ENCODE results near the gene COL2A1. TPM values are rescaled to one million over a fixed set of nuclear protein-coding genes. Genes with fewer than 3 reads are reported as not detected.

COL2A1 gene
- total RNA-seq, 2 experiments from 2014 or later = not detected

- Mint-ChIP-seq H3K9me3 (no peaks in the 10 kb centered on the region), H3K27ac (no peak overlapping the region), H3K27me3 (ENCODE audit: low read depth) (no peaks in the 10 kb centered on the region), H3K4me1 (ENCODE audit: low read depth) (no peaks in the 10 kb centered on the region), H3K36me3 (ENCODE audit: low read depth) (no peaks in the 10 kb centered on the region), H3K4me3 (no peak overlapping the region)
- CTCF ChIA-PET = interaction anchor here (1.5 kb wide), 1 partner anchor 76 kb away, joined by 4 read pairs; no protein-coding TSS in a partner anchor
- DNase-seq = no peak
- intact Hi-C loops (cut with micrococcal nuclease) = no loop called here
Measured at GRCh38 chr12:48017496-48017895, 13.2 kb upstream of the COL2A1 start.

- Mint-ChIP-seq H3K27me3 (ENCODE audit: low read depth) (no peaks in the 10 kb centered on the region), H3K36me3 (ENCODE audit: low read depth) (no peaks in the 10 kb centered on the region)
Measured at GRCh38 chr12:48016373-48017020, 12.2 kb upstream of the COL2A1 start.

DNA sequence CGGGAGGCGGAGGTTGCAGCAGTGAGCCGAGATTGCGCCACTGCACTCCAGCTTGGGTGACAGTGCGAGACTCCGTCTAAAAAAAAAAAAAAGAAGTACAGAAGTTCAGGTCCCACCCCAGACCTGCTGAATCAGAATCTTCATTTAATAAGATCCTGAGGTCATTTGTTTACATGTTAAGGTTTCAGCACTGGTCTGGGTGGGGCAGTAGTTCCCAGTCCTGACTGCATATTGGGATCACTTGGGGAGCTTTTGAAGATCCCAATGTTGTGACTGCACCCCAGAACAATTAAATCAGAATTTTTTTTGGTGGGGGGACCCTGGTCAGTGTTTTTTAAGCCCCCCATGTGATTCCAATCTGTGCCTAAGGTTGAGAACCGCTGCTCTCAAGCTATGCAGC is 11.7 kb upstream of the COL2A1 start:
- intact Hi-C loops (cut with micrococcal nuclease) = no loop called here
- Mint-ChIP-seq H3K4me3 (no peak overlapping the region), H3K9me3 (no peaks in the 10 kb centered on the region), H3K4me1 (ENCODE audit: low read depth) (no peaks in the 10 kb centered on the region), H3K36me3 (ENCODE audit: low read depth) (no peaks in the 10 kb centered on the region), H3K27ac (no peak overlapping the region), H3K27me3 (ENCODE audit: low read depth) (peaks cover under 1% of the 10 kb centered on the region)
- no peak for DNase-seq
- CTCF ChIA-PET = interaction anchor here (0.7 kb wide), 1 partner anchor 72 kb away, joined by 3 read pairs; no protein-coding TSS in a partner anchor

More at GRCh38 chr12:48016373-48017020, 12.2 kb upstream of the COL2A1 start:
- H3K4me3 Mint-ChIP-seq = no peak overlapping the region
- no peak for DNase-seq
- no peak overlapping the region for H3K27ac Mint-ChIP-seq
- CTCF ChIA-PET = interaction anchor here (1.5 kb wide), 1 partner anchor 75 kb away, joined by 4 read pairs; no protein-coding TSS in a partner anchor
- H3K4me1 Mint-ChIP-seq (ENCODE audit: low read depth) = no peaks in the 10 kb centered on the region
- intact Hi-C loops (cut with micrococcal nuclease) = no loop called here
- no peaks in the 10 kb centered on the region for H3K9me3 Mint-ChIP-seq

DNA sequence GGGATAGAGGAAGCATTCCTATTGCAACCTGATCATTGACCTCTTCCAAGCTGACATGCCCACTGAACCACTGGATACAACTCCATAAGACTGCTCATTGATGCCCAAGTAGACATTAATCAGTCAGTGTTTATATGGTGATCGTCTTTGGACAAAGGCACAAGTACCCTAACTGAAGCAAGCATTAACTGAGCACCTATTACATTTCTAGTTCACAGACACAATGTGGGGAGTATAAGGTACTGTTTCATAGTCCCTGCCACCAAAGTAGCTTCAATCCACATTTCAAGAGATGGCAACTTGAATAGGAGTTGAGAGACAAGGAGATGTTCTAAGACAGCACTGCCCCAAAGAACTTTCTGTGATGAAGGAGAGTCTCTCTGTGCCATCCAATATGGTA is 10.9 kb upstream of the COL2A1 start:
- Mint-ChIP-seq H3K4me1 (ENCODE audit: low read depth) (no peaks in the 10 kb centered on the region), H3K9me3 (no peaks in the 10 kb centered on the region), H3K27me3 (ENCODE audit: low read depth) (peaks cover 3% of the 10 kb centered on the region), H3K36me3 (ENCODE audit: low read depth) (no peaks in the 10 kb centered on the region), H3K4me3 (no peak overlapping the region), H3K27ac (no peak overlapping the region)
- intact Hi-C loops (cut with micrococcal nuclease) = no loop called here
- CTCF ChIA-PET = interaction anchor here (0.5 to 0.9 kb wide), 3 partner anchors 38 to 351 kb away, joined by 3 read pairs; no protein-coding TSS in a partner anchor
- DNase-seq = no peak

- no peak overlapping the region for H3K27ac Mint-ChIP-seq
- no peak overlapping the region for H3K4me3 Mint-ChIP-seq
- CTCF ChIA-PET = interaction anchor here (0.8 kb wide), 1 partner anchor 65 kb away, joined by 5 read pairs; no protein-coding TSS in a partner anchor
- no peaks in the 10 kb centered on the region for H3K9me3 Mint-ChIP-seq
- H3K27me3 Mint-ChIP-seq (ENCODE audit: low read depth) = peaks cover 20% of the 10 kb centered on the region
- intact Hi-C loops (cut with micrococcal nuclease) = no loop called here
- H3K4me1 Mint-ChIP-seq (ENCODE audit: low read depth) = no peaks in the 10 kb centered on the region
- DNase-seq = no peak
- no peaks in the 10 kb centered on the region for H3K36me3 Mint-ChIP-seq (ENCODE audit: low read depth)
Measured at GRCh38 chr12:48013287-48013686, 9.0 kb upstream of the COL2A1 start.

DNA sequence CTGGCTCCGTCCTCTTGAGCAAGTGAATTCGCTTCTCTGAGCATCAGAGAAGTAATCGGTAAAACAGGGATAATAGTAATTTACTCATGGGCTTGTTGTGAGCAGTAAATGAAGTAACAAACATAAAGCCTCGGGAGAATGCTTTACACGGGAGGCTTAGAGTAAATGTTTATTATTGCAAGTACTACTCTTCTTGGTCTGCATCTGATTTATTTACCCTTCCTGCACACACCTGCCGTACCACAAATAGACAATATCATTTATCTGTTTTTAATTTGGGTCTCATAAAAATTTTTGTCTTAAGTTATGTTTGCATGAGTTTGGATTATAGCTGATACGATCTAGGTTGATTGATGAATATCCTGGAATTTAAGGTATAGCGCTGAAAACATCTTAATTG is 7.8 kb upstream of the COL2A1 start:
- Mint-ChIP-seq H3K27ac (no peak overlapping the region), H3K9me3 (no peaks in the 10 kb centered on the region), H3K4me1 (ENCODE audit: low read depth) (no peaks in the 10 kb centered on the region), H3K36me3 (ENCODE audit: low read depth) (no peaks in the 10 kb centered on the region), H3K4me3 (no peak overlapping the region), H3K27me3 (ENCODE audit: low read depth) (peaks cover 30% of the 10 kb centered on the region)
- DNase-seq = no peak
- intact Hi-C loops (cut with micrococcal nuclease) = no loop called here
- CTCF ChIA-PET = no interaction called here

DNA sequence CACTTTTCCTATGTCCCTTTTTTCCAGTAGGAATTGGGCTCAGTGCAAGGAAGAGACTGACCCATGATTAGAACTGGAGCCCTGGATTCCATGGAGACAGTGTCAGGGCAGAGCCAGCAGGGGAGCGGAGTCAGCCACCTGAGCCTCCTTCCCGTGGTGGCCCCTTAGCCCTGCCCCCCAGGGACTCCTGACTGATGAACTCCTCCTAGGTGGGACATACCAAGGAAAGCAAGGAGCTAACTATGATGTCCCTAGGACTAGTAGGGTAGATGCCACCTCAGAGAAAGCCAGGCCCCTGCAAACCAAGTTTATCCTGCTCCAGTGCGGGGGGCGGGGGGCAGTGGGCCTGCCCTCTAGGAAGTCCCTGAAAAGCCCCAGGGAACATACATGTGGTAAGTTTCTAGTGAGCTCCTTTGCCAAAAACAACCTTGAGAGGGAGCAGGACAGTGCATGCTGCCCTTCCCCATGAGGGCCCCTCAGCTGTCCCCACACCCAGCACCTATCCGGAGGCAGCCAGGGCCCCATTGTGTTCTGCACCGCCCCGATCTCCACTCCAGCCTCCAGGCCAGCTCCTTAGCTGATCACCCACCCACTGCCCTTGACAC is 6.2 kb upstream of the COL2A1 start:
- intact Hi-C loops (cut with micrococcal nuclease) = no loop called here
- H3K4me3 Mint-ChIP-seq = no peak overlapping the region
- H3K36me3 Mint-ChIP-seq (ENCODE audit: low read depth) = no peaks in the 10 kb centered on the region
- H3K9me3 Mint-ChIP-seq = no peaks in the 10 kb centered on the region
- no peak for DNase-seq
- peaks cover 42% of the 10 kb centered on the region for H3K27me3 Mint-ChIP-seq (ENCODE audit: low read depth)
- CTCF ChIA-PET = interaction anchor here (0.6 to 1.3 kb wide), 2 partner anchors 61 to 274 kb away, joined by 3 read pairs; no protein-coding TSS in a partner anchor
- H3K4me1 Mint-ChIP-seq (ENCODE audit: low read depth) = peaks cover under 1% of the 10 kb centered on the region
- no peak overlapping the region for H3K27ac Mint-ChIP-seq

- intact Hi-C loops (cut with micrococcal nuclease) = no loop called here
- Mint-ChIP-seq H3K36me3 (ENCODE audit: low read depth) (no peaks in the 10 kb centered on the region), H3K9me3 (no peaks in the 10 kb centered on the region), H3K27me3 (ENCODE audit: low read depth) (peaks cover 50% of the 10 kb centered on the region), H3K27ac (no peak overlapping the region), H3K4me3 (no peak overlapping the region), H3K4me1 (ENCODE audit: low read depth) (peaks cover 5% of the 10 kb centered on the region)
- CTCF ChIA-PET = no interaction called here
- DNase-seq = no peak
Measured at GRCh38 chr12:48009471-48009870, 5.2 kb upstream of the COL2A1 start.

DNA sequence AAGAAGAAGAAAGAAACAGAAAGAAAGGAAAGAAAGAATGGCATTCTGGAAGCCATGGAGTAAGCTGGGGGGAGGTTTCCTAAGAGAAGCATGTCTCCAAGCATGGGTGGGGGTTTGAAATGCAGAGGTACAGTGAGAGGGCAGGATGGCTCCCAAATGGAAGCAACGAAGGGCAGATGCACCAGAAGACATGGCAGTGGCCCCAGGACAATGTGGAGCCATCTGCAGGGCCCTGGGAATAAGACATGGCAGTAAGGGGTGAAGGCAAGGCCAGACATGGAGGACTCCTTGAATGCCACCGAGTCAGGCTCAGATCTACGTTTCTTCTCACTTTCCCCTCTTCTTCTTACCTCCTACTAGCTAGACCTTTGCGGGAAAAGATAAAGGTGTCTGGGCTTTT is 4.7 kb upstream of the COL2A1 start:
- no peak overlapping the region for H3K27ac Mint-ChIP-seq
- CTCF ChIA-PET = no interaction called here

DNA sequence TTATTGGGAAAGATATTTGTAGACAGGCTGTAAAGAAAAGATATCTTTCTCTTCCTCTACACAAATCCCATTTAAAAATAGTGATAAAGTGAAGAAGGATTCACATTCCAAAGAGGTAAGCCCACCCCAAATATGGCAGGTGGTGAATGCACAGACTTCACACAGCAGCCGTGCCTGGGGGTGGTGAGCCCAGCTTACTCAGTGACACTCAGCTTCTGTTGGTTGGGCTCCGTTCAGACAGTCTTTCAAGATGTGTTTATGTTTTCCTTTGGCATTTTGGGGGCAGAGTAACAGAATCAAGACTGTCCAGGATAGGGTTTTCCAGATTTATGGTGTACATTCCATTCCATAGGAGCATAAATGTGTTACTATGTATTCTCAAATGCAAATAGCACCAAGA is 4.1 kb upstream of the COL2A1 start:
- Mint-ChIP-seq H3K27me3 (ENCODE audit: low read depth) (peaks cover 58% of the 10 kb centered on the region), H3K4me1 (ENCODE audit: low read depth) (peaks cover 11% of the 10 kb centered on the region), H3K4me3 (no peak overlapping the region), H3K27ac (no peak overlapping the region), H3K9me3 (no peaks in the 10 kb centered on the region), H3K36me3 (ENCODE audit: low read depth) (no peaks in the 10 kb centered on the region)
- CTCF ChIA-PET = no interaction called here
- intact Hi-C loops (cut with micrococcal nuclease) = no loop called here
- no peak for DNase-seq

More for the DNA sequence above, 4.7 kb upstream of the COL2A1 start:
- H3K27me3 Mint-ChIP-seq (ENCODE audit: low read depth) = peaks cover 53% of the 10 kb centered on the region
- H3K9me3 Mint-ChIP-seq = no peaks in the 10 kb centered on the region
- intact Hi-C loops (cut with micrococcal nuclease) = no loop called here
- H3K4me3 Mint-ChIP-seq = no peak overlapping the region
- DNase-seq = no peak
- H3K36me3 Mint-ChIP-seq (ENCODE audit: low read depth) = no peaks in the 10 kb centered on the region
- H3K4me1 Mint-ChIP-seq (ENCODE audit: low read depth) = peaks cover 7% of the 10 kb centered on the region

DNA sequence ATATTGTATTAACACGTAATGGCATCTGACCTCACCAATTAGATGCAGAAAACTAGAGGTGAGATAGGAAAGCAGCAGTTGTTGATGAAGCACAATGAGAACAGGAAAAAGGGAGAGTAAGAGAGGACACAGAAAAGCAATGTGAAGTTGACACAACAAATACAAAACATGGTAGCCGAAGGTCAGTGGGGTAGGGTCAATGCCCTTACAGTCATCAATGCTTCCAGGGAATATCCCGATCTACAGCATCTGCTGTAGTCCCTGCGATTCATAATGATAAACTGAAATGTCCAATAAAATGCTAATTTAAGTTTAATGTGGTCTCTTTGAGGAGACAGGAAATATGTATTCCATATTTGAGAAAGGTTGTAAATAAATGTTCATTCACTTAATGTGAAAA is 2.9 kb upstream of the COL2A1 start:
- no peak overlapping the region for H3K27ac Mint-ChIP-seq
- H3K4me3 Mint-ChIP-seq = no peak overlapping the region
- H3K4me1 Mint-ChIP-seq (ENCODE audit: low read depth) = peaks cover 21% of the 10 kb centered on the region
- no peaks in the 10 kb centered on the region for H3K9me3 Mint-ChIP-seq
- intact Hi-C loops (cut with micrococcal nuclease) = no loop called here
- peaks cover 69% of the 10 kb centered on the region for H3K27me3 Mint-ChIP-seq (ENCODE audit: low read depth)
- CTCF ChIA-PET = interaction anchor here (1.2 kb wide), 1 partner anchor 17 kb away, joined by 3 read pairs; no protein-coding TSS in a partner anchor
- no peak for DNase-seq
- no peaks in the 10 kb centered on the region for H3K36me3 Mint-ChIP-seq (ENCODE audit: low read depth)

- Mint-ChIP-seq H3K27me3 (ENCODE audit: low read depth) (peaks cover 82% of the 10 kb centered on the region), H3K4me1 (ENCODE audit: low read depth) (peaks cover 29% of the 10 kb centered on the region), H3K36me3 (ENCODE audit: low read depth) (no peaks in the 10 kb centered on the region), H3K9me3 (no peaks in the 10 kb centered on the region), H3K4me3 (no peak overlapping the region), H3K27ac (no peak overlapping the region)
- intact Hi-C loops (cut with micrococcal nuclease) = no loop called here
- DNase-seq = no peak
- CTCF ChIA-PET = interaction anchor here (1.2 kb wide), 1 partner anchor 265 kb away, joined by 3 read pairs; no protein-coding TSS in a partner anchor
Measured at GRCh38 chr12:48005750-48006021, 1.4 kb upstream of the COL2A1 start.

Data from activated naive CD4-positive, alpha-beta T cell treated with anti-CD3 and anti-CD28 coated beads for 36 hours (primary cell).